Right renal cortex interstitium (tissue), 3 donors: ENCODE measurements around the gene LCMT1. TPM values are rescaled to one million over a fixed set of nuclear protein-coding genes. Genes with fewer than 3 reads are reported as not detected.
A peak's percentile ranks its signal among the peaks of the same experiment; 100 is the strongest.
"Not testable (repeated sequence)": the region's sequence is repeated elsewhere in the genome, so short reads cannot be mapped to it uniquely, and the experiment has no call there.

Experiments
- DNase-seq, 3 donors: peaks; one replicate each; pipeline ENCODE4 v3.0.0-alpha.2; 2013; ENCODE audit warnings: low read depth in 3 of 3, low spot score in 2 of 3
- polyA plus RNA-seq, 3 donors: library from polyadenylated mRNA; unstranded; fragments of 120-200 nt; gene quantifications; one replicate each; pipeline ENCODE4 v1.2.1, GENCODE V29; 2013; ENCODE audit not compliant: insufficient read length in 3 of 3

The LCMT1 gene
- polyA plus RNA-seq: 10 to 100 TPM; 73.8 to 84.5 (median 78.8) TPM

GRCh38 chr16:25111403-25112166, at the start of gene LCMT1:
Gene LCMT1, plus strand, starts transcription at chr16:25111742. Its CDS starts 142 bp downstream, at chr16:25111884.
- DNase-seq: peak; percentile 93 to 98 (median 96)

DNA sequence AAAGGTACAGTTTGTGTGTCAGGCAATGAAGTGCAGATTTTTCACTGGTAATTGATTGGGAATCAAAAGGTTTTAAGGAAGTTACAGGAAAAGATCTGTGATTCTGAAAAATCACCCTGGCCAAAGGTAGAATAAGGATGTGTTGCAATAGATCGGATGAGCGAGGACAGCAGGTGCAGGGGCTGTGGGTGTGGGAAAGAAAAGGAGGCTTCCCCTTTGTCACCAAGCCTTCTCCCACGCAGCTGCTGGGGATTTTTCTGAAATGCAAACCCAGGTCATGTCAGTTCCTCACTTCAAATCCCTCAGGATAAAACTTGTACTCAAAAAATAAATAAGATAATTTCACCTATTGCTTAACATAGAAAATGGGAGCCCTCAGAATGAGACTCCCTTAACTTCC, 48.4 kb upstream of the LCMT1 start:
- no peak for DNase-seq

GRCh38 chr16:25063865-25064264, 47.7 kb upstream of the LCMT1 start:
- DNase-seq: no peak

DNA sequence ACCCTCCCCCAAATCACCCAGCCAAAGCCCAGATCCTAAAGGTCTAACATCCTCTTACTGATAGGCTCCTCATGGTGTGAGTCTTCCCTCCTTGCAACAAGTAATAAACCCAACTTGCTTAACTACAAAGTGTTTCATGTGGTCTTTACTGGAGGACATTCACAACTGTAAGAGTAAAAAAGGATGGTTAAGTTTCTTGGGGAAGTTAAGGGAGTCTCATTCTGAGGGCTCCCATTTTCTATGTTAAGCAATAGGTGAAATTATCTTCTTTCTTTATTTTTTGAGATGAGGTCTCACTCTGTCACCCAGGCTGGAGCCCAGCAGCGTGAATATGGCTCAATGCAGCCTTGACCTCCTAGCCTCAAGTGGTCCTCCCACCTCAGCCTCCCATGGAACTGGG, 47.3 kb upstream of the LCMT1 start:
- not testable (repeated sequence) for DNase-seq

DNA sequence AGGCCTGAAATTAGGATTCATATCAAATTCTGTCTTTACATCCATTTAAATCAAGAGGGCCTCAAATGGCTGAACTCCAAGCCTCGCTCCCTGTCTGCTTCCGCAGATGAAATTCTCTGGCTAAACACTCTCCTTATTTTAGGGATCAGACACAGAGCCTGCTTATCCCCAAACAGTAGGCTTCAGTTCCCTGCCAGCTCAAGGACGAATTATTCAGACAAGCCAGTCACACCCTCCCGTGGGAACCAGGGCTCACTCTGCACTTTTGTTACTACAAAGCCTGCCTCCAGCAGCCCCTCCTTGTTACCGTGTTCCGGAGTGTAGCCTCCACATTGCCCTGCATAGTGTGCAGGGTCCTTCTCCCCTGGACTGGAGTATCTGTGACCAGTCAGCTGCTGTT, 46.6 kb upstream of the LCMT1 start:
- no peak for DNase-seq

DNA sequence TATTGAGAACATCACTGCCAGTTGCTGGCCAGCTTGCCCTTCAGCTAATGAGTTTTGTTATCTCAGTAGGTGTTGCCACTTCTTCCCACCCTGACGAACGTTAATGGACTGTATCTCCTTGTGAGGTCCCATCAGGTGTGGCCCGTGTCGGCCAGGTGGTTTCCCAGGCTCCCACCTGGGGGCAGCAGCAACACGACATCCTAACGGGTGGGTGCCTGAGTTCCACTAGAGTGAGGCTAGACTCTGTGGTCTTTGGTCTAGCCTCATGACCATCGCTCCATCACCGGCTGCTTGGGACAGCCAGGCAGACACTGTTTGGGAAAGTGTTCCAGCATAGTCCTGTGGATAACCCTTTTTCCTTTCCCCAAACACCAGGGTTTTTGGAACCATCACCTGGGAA, 45.6 kb upstream of the LCMT1 start:
- no peak for DNase-seq

DNA sequence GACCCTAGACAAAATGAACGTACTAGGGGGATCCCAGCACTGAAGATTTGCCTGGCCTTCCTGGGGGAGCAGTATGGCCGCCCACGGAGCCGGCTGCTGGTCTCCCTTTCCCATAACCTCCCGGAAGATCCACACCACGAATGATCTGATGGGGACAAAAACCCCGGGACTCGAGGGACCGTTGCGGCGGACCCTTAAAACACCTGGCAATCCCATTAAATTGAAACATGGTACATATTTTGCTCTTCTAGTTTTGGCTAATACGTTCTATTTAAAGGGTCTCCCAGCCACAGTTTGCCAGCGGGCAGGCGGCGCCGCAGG, 45.2 kb upstream of the LCMT1 start:
- no peak for DNase-seq

- DNase-seq: peak in 2 of 3 donors; percentile 66 to 71
Observed at GRCh38 chr16:25066747-25067631, 44.6 kb upstream of the LCMT1 start.

DNA sequence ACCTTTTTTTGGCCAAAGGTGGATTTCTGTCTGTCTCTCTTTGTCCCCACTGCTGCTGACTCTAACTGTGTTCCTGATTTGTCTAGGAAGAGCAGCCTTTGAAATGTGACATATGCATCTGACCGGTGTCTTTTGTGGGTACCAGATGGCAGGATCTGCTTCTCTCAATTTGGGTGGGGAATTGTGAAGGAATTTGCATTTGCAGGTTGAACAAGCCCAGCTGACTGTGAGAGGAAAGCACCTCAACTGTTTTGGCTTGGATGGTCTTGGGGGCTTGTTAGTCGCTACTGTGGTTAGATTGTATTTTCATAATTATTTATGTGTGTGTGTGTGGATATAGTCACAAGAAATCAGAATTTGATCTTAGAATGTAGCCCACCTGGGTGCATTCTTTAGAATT, 37.7 kb upstream of the LCMT1 start:
- no peak for DNase-seq

- no peak for DNase-seq
Observed at GRCh38 chr16:25078386-25078978, 33.1 kb upstream of the LCMT1 start.

DNA sequence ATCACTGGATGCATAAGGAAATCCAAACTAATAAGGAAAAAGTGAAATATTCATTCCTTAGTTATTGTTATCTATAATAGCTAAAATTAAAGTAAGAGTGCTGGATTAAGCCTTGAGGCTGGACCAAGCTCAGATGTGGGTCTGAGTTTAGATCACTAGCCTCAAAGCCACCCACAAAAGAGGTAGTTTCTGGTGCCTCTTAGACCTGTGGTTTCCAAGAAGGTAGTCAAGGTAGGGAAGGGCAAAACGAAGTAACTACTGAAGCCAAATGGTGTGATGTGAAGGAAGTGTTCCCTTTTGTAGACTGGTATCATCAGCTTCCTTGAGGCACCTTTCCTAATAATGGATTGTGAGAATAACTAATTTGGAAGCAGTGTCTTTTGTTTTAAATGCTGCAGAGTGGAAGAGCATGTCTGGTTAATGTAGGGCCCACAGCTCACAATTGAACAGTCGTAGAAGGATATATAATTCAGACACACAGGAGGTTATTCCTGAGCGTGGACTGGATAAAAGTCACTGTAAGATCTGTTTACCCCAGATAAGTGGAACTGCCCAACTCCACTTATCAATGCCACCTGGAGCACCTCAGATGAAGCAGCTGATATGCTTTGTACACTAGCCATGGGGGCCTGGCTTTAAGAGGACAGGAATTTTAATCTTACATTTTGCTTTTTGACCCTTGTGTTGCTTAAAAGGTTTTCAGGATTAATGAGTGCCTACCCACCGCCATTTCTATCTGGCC, 31.7 kb upstream of the LCMT1 start:
- no peak for DNase-seq

DNA sequence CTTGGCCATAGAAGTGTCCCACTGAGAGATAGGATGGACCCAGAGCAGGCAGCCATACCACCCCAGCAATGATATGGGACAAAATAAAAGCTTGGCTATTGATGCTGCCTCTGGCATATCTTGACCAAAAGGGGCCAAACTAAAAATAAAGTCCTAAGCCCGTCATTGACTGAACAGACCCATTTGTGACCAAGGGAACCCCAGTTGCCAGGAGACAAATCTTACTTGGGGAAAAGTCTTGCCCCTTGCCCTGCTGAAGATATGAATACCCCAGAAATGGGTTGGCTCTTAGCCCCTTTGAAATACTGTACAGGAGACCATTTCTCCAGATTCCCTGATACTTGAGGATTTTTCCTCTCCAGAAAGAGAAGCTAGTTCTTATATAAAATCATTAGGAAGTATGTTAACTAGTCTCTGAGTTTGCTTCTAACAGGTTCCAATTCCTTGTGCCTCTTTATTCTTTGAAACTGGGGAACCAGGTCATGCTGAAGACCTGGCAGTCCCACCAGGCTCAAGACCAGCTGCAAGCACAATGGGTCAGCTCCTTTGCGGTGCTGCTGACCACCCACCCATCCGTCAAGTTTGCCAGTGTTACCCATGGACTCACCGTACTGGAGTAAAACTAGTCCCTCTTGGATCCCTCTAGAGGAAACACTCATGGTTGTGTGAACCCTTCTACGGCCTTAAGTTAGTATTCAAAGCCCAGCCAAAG, 31.0 kb upstream of the LCMT1 start:
- no peak for DNase-seq

DNA sequence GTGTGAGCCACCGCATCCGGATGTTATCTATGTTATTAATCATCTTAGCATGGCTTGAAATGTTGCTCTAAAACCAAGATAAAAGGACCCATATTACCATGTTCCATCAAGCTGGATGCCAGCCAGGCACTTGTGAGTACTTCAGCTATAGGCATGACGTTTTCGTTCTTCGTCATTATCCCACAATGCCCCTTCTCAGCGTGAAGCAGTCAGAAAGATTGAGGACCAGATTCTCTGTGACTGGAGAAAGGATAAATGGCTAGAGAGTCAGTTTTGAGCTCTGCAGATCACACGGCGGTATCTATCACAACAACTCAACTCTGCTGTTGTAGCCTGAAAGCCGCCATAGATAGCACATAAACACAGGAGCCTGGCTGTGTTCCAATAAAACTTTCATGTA, 29.8 kb upstream of the LCMT1 start:
- DNase-seq: no peak

DNA sequence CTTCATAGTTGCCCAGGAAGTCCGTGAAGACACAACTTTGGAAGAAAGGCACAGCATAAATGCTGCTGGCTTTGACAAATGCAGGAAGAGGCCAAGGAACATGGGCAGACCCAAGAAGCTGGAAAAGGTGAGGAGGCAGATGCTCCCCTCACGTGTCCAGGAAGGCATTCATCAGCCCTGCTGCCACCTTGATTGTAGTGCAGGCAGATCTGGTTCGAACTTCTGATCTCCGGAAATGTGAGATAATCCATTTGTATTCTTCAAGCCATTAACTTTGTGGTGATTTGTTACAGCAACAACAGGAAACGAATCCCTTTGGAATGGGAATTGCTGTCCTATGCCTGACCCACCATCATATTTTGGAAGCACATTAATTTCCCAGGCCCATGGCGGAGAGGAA, 28.5 kb upstream of the LCMT1 start:
- DNase-seq: no peak

DNA sequence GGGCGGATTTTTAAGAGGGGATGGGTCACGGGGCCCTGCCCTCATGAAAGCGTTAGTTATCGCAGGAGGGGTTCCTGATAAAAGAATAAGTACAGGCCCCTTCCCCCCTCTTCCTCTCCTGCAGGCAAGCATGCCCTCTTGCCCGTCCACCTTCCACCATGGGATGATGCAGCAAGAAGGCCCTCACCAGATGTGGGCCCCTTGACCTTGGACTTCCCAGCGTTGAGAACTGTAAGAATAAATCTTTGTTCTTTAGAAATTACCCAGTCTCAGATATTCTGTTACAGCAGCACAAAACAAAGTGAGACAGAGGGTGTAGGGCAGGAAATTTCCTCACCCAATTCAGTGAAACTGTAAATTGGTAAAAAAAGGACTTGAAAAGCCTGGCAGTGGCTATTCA, 27.8 kb upstream of the LCMT1 start:
- no peak for DNase-seq

- DNase-seq: no peak
Observed at GRCh38 chr16:25084797-25085196, 26.7 kb upstream of the LCMT1 start.

DNA sequence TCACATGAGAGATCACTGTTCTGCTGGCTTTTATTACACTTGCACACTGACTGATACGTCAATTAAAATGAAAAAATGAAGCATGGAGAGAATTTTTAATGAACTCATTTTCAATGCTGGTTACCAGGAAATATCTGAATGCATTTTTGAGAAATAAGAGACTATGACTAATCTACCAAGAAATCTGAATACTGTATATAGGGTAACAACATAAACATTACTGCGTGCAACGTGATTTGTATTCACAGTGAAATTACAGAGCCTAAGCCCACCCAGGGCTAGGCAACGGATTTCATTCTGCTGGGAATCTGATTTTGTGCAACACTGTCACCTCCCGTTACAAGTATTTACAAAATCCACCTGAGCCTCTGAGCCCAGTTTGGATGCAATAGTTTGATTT, 23.8 kb upstream of the LCMT1 start:
- no peak for DNase-seq

DNA sequence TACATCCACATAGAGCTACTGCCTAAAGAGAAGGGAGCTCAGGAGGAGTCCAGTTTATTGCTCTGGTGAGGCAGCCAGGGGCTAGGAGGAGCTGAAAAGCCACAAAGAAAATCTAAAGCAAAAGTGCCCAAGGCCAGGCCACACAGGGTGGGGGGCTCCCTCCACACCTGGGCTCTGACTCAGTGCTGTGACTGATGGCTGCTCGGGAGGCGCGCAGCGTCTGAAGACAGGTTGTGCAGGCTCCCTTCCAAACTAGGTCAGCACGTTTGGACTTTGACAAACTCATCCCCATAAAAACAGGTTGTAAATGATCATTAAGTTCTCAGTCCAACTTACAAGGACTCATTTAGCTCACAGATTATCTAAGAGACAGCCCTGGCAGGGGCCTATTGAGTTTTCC, 22.2 kb upstream of the LCMT1 start:
- DNase-seq: no peak

- no peak for DNase-seq
Observed at GRCh38 chr16:25092441-25092840, 19.1 kb upstream of the LCMT1 start.
